Measurements from ENCODE around the gene ZDHHC4.

Gene ZDHHC4

DNA sequence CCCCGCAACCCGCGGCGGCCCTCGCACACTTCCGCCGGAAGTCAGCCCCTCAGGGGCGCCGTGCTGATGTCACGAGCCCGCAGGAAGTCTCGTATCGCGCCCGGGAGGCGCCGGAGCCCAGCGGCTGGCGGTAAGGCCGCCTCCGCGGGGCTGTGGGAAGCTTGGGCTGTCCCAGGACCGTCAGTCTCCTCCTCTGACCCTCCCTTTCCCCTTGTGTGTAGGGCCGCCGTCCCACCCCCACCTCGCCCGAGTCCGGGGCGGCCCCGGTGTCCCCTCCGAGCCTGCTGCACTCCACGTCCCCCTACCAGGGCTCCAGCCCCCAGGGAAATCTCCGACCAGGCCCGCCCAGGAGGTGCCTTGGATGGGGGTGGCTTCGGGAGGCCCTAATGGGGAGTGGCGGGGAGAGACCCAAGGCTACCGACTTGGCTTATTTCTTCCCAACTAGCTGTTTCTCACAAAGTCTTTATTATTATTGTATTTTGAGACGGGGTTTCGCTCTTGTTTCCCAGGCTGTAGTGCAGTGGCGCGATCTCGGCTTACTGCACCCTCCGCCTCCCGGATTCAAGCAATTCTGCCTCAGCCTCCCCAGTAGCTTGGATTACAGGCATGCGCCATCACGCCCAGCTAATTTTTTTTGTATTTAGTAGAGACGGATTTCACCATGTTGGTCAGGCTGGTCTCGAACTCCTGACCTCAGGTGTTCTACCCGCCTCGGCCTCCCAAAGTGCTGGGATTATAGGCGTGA is at the start of gene ZDHHC4:
TSS of gene ZDHHC4 (plus strand) at position 86 of the 745 bp plus-strand sequence. CDS start 3,108 bp downstream, outside the sequence.
- DNase-seq: peak; percentile 83

DNA sequence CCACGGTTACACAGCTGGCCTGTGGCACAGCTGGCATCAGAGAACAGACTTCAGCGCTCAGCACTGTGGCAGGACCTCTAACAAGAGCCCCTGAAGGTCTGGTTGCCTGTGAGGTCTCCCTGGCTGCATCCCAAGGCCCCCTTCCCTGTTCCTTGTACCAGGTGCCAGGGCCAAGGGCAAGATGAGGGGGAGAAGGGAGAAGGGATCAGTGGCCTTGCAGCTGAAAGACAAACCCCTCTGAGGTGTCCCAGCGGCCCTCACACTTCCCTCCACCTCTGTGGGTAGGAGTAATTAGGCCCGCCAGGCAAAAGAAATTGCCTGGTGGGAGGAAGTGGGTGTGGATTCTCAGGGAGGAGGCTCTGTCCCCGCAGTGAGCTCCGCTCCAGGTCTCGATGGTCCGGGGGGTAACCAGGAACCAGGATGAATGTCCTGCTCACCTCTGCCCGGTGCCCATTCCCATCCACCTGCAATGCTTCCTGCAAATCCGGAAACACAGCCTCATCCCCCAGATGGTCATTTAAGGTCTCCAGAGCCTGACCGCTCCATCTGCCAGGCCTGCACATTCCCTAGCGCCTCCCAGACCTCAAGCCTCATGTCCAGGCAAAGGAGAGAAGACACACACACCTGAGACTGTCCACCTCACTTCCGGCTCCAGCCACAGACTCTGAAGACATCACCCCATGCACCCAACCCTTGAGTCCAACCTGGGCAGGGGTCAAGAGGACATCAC is 48.7 kb upstream of the ZDHHC4 start:
- DNase-seq: no peak

DNA sequence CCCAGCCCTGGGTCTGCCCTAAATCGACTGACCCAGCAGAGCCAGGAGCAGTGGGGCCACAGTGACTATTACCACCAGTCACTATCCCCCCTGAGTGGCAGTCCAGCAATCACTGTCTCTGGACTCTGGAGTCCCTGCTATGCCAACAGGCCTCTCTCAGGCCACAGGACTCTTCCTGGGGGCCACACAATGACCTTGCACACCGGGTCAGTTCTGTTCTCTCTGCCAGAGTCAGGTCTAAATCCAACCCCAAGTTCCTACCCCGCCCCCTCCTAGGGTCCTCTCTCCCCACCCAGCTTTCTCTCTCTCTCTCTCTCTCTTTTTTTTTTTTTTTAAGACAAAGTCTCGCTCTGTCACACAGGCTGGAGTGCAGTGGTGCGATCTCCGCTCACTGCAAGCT is 47.6 kb upstream of the ZDHHC4 start:
- DNase-seq: no peak

DNA sequence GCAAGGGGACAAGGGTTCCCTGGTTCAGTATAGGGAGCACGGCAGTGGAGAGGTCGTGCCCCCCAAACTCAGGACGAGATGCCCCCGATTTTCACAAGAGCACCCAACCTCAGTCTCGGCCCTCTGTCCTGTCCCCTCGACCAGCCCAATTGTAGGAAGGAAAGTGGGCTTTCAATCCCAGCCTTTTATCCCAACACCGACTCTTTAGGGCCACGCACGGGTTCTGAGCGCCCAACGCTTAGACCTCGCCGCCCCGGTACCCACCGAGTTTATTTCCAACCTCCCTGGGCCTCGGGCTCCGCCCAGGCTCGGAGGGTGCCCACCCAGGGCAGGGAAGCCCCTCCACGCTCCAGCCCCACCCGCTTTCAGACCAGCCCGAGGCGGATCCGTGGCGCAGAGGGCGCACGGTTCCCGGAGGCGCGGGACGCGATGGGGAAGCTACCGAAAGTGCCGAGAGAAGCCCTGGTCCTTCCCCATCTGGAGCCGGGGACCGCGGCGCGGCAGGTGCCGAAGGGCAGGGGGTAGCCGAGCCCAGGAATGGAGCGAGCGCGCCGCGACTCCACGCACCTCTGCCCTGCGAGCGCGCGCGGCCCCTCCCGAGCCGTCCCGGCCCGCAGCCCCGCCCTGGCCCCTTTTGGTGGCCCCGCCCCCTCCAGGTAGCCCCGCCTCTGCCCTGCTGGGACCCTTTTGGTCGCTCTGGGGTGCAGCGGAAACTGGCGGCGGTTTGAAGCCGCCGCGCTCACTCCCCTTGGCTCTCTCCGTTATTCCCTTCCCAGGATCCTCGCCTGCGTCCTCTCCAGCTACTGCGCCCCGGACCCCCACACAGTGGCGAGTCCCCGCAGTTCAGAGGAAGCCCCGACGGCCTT is 46.4 kb upstream of the ZDHHC4 start:
- DNase-seq: peak; percentile 18

DNA sequence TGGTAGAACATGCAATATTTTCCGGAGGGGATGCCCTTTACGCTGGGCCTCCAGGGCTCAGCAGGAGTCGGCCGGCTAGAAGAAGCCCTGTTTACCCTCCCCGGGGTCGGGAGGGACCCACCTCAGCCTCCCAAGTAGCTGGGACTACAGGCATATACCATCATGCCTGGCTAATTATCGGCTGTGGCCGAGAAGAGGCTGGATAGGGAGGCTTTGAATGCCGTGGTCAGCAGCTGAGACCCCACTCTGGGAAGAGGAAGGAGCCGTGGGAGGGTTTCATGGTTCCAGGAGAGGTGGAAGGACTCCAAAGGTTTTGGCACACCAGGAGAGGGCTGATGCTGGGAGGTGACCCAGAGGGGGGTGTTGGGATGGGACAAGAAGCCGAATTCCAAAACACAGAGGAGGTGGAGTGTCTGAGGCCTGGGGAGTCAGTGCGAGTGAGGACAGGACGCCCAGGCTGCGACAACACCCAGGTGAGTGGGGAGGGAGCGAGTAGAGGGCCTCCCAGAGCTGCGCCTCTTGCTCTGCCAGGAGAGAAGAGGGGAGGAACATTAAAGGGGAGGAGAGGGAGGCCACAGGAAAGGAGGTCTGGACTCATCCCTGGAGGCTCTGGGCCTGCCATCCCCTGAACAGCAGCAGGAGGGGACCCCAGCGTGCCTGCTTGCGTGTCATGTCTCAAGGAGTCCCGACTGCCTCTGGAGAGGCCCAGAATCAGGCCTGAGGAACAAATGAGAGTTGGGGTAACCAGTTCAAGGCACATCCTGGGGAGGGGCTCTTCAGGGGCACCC is 45.6 kb upstream of the ZDHHC4 start:
- DNase-seq: no peak

- no peak for DNase-seq
Measured at GRCh38 chr7:6532516-6532915, 44.7 kb upstream of the ZDHHC4 start.

GRCh38 chr7:6533893-6534495 is 43.3 kb upstream of the ZDHHC4 start:
- DNase-seq: peak; percentile 25

GRCh38 chr7:6536262-6537260 is 40.7 kb upstream of the ZDHHC4 start:
- DNase-seq: no peak

DNA sequence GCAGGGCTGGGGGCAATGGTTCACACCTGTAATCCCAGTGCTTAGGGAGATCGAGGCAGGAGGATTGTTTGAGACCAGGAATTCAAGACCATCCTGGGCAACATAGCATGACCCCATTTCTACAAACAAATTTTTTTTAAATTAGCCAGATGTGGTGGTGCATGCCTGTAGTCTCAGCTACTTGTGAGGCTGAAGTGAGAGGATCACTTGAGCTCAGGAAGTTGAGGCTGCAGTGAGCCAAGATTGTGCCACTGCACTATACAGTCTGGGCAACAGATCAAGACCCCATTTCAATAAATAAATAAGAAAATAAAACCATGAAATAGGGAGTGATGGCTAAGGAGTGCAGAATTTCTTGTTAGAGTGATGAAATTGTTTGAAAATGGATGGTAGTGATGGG is 34.9 kb upstream of the ZDHHC4 start:
- no peak for DNase-seq

- no peak for DNase-seq
Measured at GRCh38 chr7:6545398-6546126, 31.7 kb upstream of the ZDHHC4 start.

DNA sequence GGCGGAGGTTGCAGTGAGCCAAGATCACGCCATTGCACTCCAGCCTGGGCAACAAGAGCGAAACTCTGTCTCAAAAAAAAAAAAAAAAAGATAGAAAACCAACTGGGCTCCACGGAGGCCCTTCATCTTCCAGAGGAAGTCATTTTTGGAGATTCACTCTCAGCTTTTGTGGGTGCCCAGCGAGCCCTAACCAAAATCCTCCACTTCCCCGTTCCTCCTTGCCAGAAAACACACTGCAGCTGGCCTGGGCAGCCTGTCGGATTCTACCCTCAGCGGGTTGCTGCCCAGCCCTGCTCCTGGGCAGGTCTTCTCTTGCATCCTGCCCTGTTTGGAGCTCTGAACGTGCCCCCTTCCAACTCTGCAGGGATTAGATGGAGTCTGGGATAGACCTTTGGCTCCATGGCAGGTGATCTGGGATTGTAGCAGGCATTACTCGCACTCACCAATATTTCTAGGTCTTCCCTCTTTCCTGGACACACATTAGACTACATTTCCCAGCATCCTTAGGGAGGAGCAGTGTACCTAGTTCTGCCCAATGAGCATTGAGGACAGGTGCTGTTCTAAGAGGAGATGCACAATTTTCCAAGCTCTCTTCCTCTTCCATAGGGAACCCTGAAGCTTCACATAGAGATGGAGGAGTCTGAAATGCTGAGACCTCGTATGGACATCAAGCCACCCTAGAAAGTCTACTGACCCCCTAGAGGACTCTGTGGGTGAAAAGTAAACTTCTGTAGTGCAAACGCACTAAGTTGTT is 30.6 kb upstream of the ZDHHC4 start:
- DNase-seq: no peak

DNA sequence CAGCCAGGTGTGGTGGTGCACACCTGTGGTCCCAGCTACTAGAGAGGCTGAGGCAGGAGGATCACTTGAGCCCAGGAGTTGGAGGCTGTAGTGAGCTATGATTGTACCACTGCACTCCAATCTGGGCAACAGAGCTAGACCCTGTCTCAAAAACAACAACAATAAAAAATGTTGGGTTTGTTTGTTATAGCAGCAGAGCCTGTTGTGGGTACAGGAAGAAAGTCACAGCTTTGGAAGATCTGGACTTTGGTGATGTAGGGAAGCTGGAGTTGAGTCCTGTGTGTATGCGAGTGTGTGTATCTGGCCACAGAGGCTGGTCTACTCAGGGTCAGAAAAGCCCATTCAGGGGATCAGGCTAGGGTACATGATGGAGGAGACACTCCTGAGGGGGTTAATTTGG is 29.9 kb upstream of the ZDHHC4 start:
- no peak for DNase-seq

GRCh38 chr7:6551016-6551511 is 26.2 kb upstream of the ZDHHC4 start, which contains the start of gene GRID2IP:
TSS of gene GRID2IP (minus strand) at chr7:6551461. CDS start at chr7:6551436, 25 bp downstream.
- DNase-seq: no peak

DNA sequence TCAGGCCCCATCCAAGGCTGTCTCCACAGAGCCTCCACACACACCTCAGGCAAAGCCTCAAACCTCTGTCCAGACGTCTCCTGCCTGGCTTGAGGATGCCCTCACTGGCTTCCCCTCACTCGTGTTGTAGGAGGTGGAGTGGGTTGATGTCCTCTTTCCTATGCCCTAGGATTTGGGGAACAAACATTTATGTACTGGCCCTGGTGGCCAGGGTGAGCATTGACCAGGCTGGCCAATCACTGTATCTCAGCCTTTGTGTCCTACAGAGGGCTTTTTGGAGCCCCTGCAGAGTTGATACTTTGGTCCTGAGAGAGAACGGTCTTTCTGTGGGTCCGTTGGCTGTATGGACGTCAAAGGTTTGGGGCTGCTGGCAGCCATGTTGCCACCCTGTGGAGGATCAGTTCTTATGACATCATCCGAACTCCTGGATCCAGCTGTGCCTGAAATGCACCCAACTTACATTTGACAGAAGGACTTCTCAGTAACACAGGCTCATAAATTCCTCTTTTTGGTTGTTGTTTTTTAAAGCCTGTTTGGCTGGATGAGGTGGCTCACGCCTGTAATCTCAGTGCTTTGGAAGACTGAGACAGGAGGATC is 23.7 kb upstream of the ZDHHC4 start:
- DNase-seq: no peak

- no peak for DNase-seq
Measured at GRCh38 chr7:6554848-6555247, 22.4 kb upstream of the ZDHHC4 start.

- DNase-seq: no peak
Measured at GRCh38 chr7:6556196-6556595, 21.1 kb upstream of the ZDHHC4 start.

DNA sequence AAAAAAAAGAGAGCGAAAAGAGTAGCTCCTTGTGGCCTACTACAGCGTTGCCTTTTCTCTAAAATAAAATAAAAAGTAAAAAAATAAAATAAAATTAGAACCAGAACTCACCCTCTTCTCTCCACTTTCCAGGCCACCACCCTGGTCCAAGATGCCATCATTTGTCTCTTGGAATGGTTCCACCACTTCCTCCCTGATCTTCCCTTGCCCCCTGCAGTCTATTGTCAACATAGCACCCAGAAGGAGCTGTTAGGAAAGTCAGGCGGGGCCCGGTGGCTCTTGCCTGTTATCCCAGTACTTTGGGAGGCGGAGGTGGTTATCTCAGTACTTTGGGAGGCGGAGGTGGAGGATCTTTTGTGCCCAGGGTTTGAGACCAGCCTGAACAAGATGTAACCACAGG is 18.4 kb upstream of the ZDHHC4 start:
- no peak for DNase-seq

DNA sequence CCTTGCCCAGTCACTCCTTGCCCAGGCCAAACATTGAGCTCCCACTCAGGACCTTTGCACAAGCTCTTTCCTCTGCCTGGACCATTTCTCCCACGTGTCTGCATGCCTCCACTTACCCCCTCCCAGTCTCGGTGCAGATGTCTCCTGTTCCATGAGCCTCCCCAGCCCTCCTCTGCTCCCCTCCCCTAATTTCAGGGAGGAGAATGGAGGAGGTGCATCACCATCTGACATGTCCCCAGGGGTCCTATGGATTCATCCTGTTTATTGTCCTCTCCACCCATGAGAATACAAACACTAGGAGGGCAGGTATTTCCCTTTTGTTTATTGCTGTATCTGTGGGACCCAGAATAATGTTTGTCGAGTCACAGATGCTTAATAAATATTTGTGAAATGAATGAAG is 17.4 kb upstream of the ZDHHC4 start:
- DNase-seq: no peak

DNA sequence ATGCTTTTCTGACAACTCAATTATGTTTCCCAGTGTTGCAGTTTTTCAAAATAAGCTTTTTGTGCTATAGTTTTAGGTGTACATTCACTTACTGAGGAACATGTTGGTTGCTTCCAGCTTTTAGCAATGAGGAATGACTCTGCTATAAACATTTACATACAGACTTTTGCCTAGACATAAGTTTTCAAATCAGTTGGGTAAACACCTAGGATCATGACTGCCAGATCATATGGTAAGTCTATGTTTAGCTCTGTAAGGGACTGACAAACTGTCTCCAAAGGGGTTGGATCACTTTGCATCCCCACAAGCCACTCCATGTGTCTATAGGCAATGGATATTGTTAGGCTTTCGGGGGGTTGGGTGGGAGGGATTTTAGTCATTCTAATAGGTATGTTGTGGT is 15.1 kb upstream of the ZDHHC4 start:
- no peak for DNase-seq
